PC-9 (cell line): ENCODE data around the gene GAS7. TPM values are rescaled to one million over a fixed set of nuclear protein-coding genes. Genes with fewer than 3 reads are reported as not detected.

Source experiments
- BruUV-seq: library from RNA; stranded (reverse); fragments of 400-500 nt; replicated peaks from 2 replicates; lab custom pipeline; 2021; lab: Mats Ljungman, UMichigan
- CTCF ChIA-PET: fragments of 300-600 bp; sonication (Branson Sonifier 250); formaldehyde crosslinking; loops from one replicate; lab custom pipeline; 2022; ENCODE audit warnings: antibody characterized with exemption; lab: Charles Lee
- POLR2A ChIA-PET: fragments of 300-600 bp; sonication (Branson Sonifier 250); formaldehyde crosslinking; loops from one replicate; lab custom pipeline; 2022; ENCODE audit warnings: antibody characterized with exemption; ENCODE audit not compliant: unreplicated experiment; lab: Charles Lee
- DNase-seq, 2 experiments: peaks; one replicate each; pipeline versions ENCODE4 v3.0.0 to v3.0.0-alpha.2; 2015 to 2022; ENCODE audit warnings: mixed read lengths in 1 of 2
- H2AFZ ChIP-seq: fragments of 200-600 bp; sonication (generic); 2 replicates; pipeline ENCODE4 v1.8.1; 2017; ENCODE audit warnings: antibody characterized with exemption
- H3F3A ChIP-seq: fragments of 200-600 bp; sonication (generic); 2 replicates; pipeline ENCODE4 v1.8.1; 2017; ENCODE audit warnings: antibody characterized with exemption, mild to moderate bottlenecking, low read depth; ENCODE audit not compliant: insufficient read depth
- H3K27ac ChIP-seq: fragments of 200-600 bp; sonication (generic); 2 replicates; pipeline ENCODE4 v1.6.1; 2016; ENCODE audit warnings: mixed run types
- H3K27me3 ChIP-seq: fragments of 200-600 bp; sonication (generic); 2 replicates; pipeline ENCODE4 v1.6.1; 2016; ENCODE audit warnings: low read depth, mixed run types; ENCODE audit not compliant: insufficient read depth
- H3K36me3 ChIP-seq: fragments of 200-600 bp; sonication (generic); 2 replicates; pipeline ENCODE4 v1.6.1; 2016; ENCODE audit warnings: low read depth, mixed run types
- H3K4me1 ChIP-seq: fragments of 200-600 bp; sonication (generic); replicated peaks from 2 replicates; pipeline ENCODE4 v1.6.1; 2016; ENCODE audit warnings: mixed run types; ENCODE audit not compliant: insufficient read depth
- H3K4me2 ChIP-seq: fragments of 200-600 bp; sonication (generic); 2 replicates; pipeline ENCODE4 v1.6.1; 2017; ENCODE audit warnings: mixed run types
- H3K4me3 ChIP-seq: fragments of 200-600 bp; sonication (generic); 2 replicates; pipeline ENCODE4 v1.6.1; 2016; ENCODE audit warnings: mixed run types
- H3K79me2 ChIP-seq: fragments of 200-600 bp; sonication (generic); 2 replicates; pipeline ENCODE4 v1.6.1; 2017; ENCODE audit warnings: low read depth, mixed run types
- H3K9me2 ChIP-seq: fragments of 200-600 bp; sonication (generic); 2 replicates; pipeline ENCODE4 v1.8.1; 2017; ENCODE audit warnings: mild to moderate bottlenecking; ENCODE audit not compliant: insufficient read depth
- H3K9me3 ChIP-seq: fragments of 200-600 bp; sonication (generic); 2 replicates; pipeline ENCODE4 v1.8.1; 2016; ENCODE audit warnings: low read depth; ENCODE audit not compliant: insufficient read depth
- H4K20me1 ChIP-seq: fragments of 200-600 bp; sonication (generic); 2 replicates; pipeline ENCODE4 v1.8.1; 2017; ENCODE audit not compliant: insufficient read depth
- CTCF ChIP-seq: fragments of 200-600 bp; sonication (generic); conservative IDR thresholded peaks from 2 replicates; pipeline ENCODE4 v1.6.1; 2017; ENCODE audit warnings: mixed run types, antibody characterized with exemption, mild to moderate bottlenecking, moderate library complexity
- EZH2 ChIP-seq: fragments of 200-600 bp; sonication (generic); IDR thresholded peaks from 2 replicates; pipeline ENCODE4 v1.8.0; 2017; ENCODE audit warnings: antibody characterized with exemption, low read depth
- intact Hi-C: fragments of 100-400 bp; cut with micrococcal nuclease; formaldehyde crosslinking; loops from one replicate; pipeline ENCODE4 v1.10.0; 2022; ENCODE audit not compliant: unreplicated experiment
- total RNA-seq: library from RNA; stranded (reverse); gene quantifications from 2 replicates; pipeline ENCODE4 v1.2.3, GENCODE V29; 2021

Gene GAS7
- total RNA-seq, 1 experiment from 2014 or later, result not detected

DNA sequence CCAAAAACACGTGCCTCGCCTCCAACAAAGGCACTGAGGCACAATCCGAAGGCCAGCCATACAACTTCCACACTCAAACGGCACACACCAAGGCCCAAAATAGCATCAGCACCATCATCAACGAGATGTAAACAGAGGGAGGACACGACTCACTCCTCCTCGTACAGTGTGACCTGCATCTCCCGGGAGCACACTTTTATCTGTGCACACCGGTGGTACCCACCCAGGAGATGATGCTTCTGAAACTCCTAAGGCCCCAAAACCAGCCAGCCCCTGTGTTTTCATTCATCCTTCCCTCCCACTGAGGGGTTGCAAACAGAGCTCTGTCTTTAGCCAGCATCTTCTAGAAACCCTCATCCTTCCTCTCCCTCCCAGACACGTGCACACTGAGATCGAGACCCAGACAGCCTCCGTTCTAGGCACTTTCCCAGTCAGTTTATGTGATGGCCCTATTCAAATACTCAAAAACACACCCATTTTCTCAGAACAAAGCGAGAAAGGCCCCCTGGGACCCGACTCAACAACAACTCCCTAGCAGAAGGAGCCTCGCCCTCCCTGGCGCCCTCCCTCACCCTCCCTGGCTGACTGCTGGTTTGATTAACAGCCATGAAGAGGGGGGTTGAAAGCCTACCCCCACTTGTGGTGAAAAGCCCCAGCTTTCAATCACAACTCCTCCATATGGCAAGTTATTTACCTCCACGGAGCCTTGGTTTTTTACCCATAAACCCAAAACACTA is 76.3 kb downstream of the GAS7 start:
- no peaks in the 10 kb centered on the region for H3K36me3 ChIP-seq
- peaks cover 3% of the 10 kb centered on the region; the same call in 1 of the 2 replicates for H3K27me3 ChIP-seq
- DNase-seq, result no peak
- H2AFZ ChIP-seq, result no peak overlapping the region
- H3K9me2 ChIP-seq, result no peaks in the 10 kb centered on the region
- H4K20me1 ChIP-seq, result no peaks in the 10 kb centered on the region
- H3K9me3 ChIP-seq, result no peaks in the 10 kb centered on the region
- ChIA-PET CTCF (no interaction called here), POLR2A (no interaction called here)
- H3K4me1 ChIP-seq, result no peaks in the 10 kb centered on the region; the same call in 1 of the 2 replicates
- no peak for TF ChIP-seq EZH2
- no peak for TF ChIP-seq CTCF
- no TSS peak for BruUV-seq
- no peaks in the 10 kb centered on the region for H3F3A ChIP-seq
- H3K4me2 ChIP-seq, result no peak overlapping the region
- no peak overlapping the region for H3K4me3 ChIP-seq
- no peaks in the 10 kb centered on the region for H3K79me2 ChIP-seq
- H3K27ac ChIP-seq, result no peak overlapping the region
- intact Hi-C loops, result no loop called here

DNA sequence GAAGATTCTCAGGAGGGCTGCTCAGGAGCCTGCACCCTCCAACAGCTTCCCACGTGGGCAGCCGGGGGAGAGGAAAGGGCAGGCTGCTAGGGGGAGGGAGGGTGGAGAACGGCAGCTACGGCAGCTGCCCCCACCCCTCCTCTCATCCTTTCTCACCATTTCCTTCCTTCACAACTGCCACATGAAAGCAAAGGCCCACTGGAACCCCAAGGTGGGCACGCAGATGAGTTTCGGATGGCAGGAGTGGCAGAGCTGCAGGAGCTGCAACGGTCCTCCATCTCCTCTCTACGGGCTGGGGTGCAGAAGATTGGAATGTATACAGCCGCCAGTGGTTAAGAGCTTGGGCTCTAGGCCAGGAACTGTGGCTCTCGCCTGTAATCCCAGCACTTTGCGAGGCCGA is 77.7 kb downstream of the GAS7 start:
- DNase-seq, result no peak
- TF ChIP-seq EZH2, result no peak
- no peak for TF ChIP-seq CTCF
- no peaks in the 10 kb centered on the region for H3K9me3 ChIP-seq
- no peak overlapping the region for H3K4me2 ChIP-seq
- intact Hi-C loops, result no loop called here
- no peak overlapping the region for H3K27ac ChIP-seq
- no peaks in the 10 kb centered on the region; the same call in 1 of the 2 replicates for H3K4me1 ChIP-seq
- ChIA-PET CTCF (no interaction called here), POLR2A (no interaction called here)
- no peaks in the 10 kb centered on the region for H3K9me2 ChIP-seq
- no peaks in the 10 kb centered on the region for H4K20me1 ChIP-seq
- H3F3A ChIP-seq, result no peaks in the 10 kb centered on the region
- peaks cover 10% of the 10 kb centered on the region; the same call in 1 of the 2 replicates for H3K27me3 ChIP-seq
- no peaks in the 10 kb centered on the region for H3K79me2 ChIP-seq
- H2AFZ ChIP-seq, result no peak overlapping the region
- no peaks in the 10 kb centered on the region for H3K36me3 ChIP-seq
- BruUV-seq, result no TSS peak
- H3K4me3 ChIP-seq, result no peak overlapping the region

GRCh38 chr17:10120109-10120485 is 78.3 kb downstream of the GAS7 start:
- Histone ChIP-seq H3K27ac (no peak overlapping the region), H3K4me2 (no peak overlapping the region), H3K79me2 (no peaks in the 10 kb centered on the region), H4K20me1 (no peaks in the 10 kb centered on the region), H3F3A (no peaks in the 10 kb centered on the region), H3K27me3 (peaks cover 10% of the 10 kb centered on the region; the same call in 1 of the 2 replicates), H3K9me3 (no peaks in the 10 kb centered on the region), H3K4me3 (no peak overlapping the region), H3K36me3 (no peaks in the 10 kb centered on the region), H2AFZ (no peak overlapping the region), H3K9me2 (no peaks in the 10 kb centered on the region), H3K4me1 (no peaks in the 10 kb centered on the region; the same call in 1 of the 2 replicates)
- intact Hi-C loops, result no loop called here
- TF ChIP-seq CTCF (no peak), EZH2 (no peak)
- BruUV-seq, result no TSS peak
- ChIA-PET POLR2A (no interaction called here), CTCF (no interaction called here)
- DNase-seq, result no peak
